Osteoblast (primary cell): ENCODE data around the gene ARIH2. TPM values are rescaled to one million over a fixed set of nuclear protein-coding genes. Genes with fewer than 3 reads are reported as not detected.

Source experiments
- DNase-seq: peaks from one replicate; pipeline ENCODE4 v3.0.0; 2011; ENCODE audit warnings: low spot score, mixed read lengths; ENCODE audit not compliant: insufficient read length; ENCODE audit errors: missing footprints
- H2AFZ ChIP-seq: 2 replicates; pipeline ENCODE4 v1.6.0; 2011; ENCODE audit warnings: mild to moderate bottlenecking, low read length
- H3K27ac ChIP-seq: 2 replicates; pipeline ENCODE4 v1.5.1; 2011; ENCODE audit warnings: mild to moderate bottlenecking, low read depth, low read length, moderate library complexity
- H3K27me3 ChIP-seq: 2 replicates; pipeline ENCODE4 v1.6.0; 2012; ENCODE audit warnings: mild to moderate bottlenecking, control low read depth, inconsistent platforms, low read length, moderate library complexity; ENCODE audit not compliant: insufficient read depth
- H3K36me3 ChIP-seq: 2 replicates; pipeline ENCODE4 v1.5.1; 2011; ENCODE audit warnings: mild to moderate bottlenecking, low read length, control low read depth, moderate library complexity; ENCODE audit not compliant: insufficient read depth
- H3K4me1 ChIP-seq: 2 replicates; pipeline ENCODE4 v1.5.1; 2011; ENCODE audit warnings: mild to moderate bottlenecking, low read length, control low read depth, moderate library complexity; ENCODE audit not compliant: insufficient read depth
- H3K4me2 ChIP-seq: 2 replicates; pipeline ENCODE4 v1.6.0; 2011; ENCODE audit warnings: mild to moderate bottlenecking, low read length; ENCODE audit not compliant: insufficient read depth
- H3K4me3 ChIP-seq: fragments of 200-600 bp; sonication (generic); 3 replicates; pipeline ENCODE4 v1.5.1; 2012; ENCODE audit warnings: mild to moderate bottlenecking, low read length, inconsistent platforms; ENCODE audit not compliant: insufficient read depth
- H3K79me2 ChIP-seq: 2 replicates; pipeline ENCODE4 v1.6.0; 2012; ENCODE audit warnings: mild to moderate bottlenecking, low read length, control low read depth, inconsistent platforms; ENCODE audit not compliant: insufficient read depth
- H3K9me3 ChIP-seq: 2 replicates; pipeline ENCODE4 v1.5.1; 2011; ENCODE audit warnings: low read depth, low read length, control low read depth
- H4K20me1 ChIP-seq: 2 replicates; pipeline ENCODE4 v1.6.0; 2012; ENCODE audit warnings: mild to moderate bottlenecking, low read length, control low read depth; ENCODE audit not compliant: insufficient read depth
- total RNA-seq: library from RNA; depleted of rRNA; stranded (reverse); fragments of >200 nt; gene quantifications from 2 replicates; pipeline ENCODE4 v1.2.3, GENCODE V29; 2012
- TF ChIP-seq, protein P1 (sequence below): IDR thresholded peaks from 2 replicates; pipeline ENCODE4 v1.5.1; 2011; ENCODE audit warnings: mild to moderate bottlenecking, low read depth, low read length, moderate library complexity; ENCODE audit errors: extremely low read depth

Gene ARIH2
- total RNA-seq, 1 donor: 69.1 TPM

DNA sequence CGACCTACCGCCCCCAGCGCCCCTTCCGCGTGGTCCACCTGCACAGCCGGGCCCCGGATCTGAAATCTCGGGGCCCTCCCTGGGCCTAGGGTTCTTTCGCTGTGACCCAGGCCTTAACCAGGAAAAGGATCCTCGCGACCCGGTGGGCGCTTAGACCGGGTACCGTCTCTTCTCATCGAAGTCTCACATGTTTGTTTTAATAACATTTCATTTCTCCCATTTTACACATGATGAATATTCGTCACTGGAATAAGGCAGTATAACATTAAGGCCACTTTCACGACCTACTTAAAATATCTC, 100.0 kb downstream of the ARIH2 start:
- peaks cover 32% of the 10 kb centered on the region for H3K4me1 ChIP-seq
- peak overlapping the region; percentile 66 for H2AFZ ChIP-seq

DNA sequence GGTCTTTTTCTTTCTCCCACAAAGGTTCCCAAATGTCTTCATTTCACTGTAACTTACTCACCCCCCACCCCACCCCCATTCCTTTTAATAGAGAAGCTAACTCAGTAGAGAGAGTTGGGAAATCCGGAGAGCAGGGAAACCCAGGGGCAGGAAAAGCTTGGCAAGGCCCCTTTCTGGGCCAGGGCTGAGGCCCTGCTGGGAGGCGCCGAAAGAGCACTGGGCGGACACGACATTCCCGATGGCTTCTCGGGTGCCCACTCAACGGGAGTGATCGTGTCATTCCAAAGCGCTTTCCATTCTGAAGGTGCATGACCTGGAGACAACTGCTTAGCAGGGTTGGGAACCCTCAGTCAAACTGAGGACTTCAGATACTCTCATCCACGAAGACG, 101.3 kb downstream of the ARIH2 start:
- TF ChIP-seq, protein P1, sequence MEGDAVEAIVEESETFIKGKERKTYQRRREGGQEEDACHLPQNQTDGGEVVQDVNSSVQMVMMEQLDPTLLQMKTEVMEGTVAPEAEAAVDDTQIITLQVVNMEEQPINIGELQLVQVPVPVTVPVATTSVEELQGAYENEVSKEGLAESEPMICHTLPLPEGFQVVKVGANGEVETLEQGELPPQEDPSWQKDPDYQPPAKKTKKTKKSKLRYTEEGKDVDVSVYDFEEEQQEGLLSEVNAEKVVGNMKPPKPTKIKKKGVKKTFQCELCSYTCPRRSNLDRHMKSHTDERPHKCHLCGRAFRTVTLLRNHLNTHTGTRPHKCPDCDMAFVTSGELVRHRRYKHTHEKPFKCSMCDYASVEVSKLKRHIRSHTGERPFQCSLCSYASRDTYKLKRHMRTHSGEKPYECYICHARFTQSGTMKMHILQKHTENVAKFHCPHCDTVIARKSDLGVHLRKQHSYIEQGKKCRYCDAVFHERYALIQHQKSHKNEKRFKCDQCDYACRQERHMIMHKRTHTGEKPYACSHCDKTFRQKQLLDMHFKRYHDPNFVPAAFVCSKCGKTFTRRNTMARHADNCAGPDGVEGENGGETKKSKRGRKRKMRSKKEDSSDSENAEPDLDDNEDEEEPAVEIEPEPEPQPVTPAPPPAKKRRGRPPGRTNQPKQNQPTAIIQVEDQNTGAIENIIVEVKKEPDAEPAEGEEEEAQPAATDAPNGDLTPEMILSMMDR: no peak
- peak overlapping the region; percentile 96 for H3K4me3 ChIP-seq
- H3K79me2 ChIP-seq: peaks cover 57% of the 10 kb centered on the region
- no peaks in the 10 kb centered on the region for H3K9me3 ChIP-seq
- H3K36me3 ChIP-seq: peaks cover 36% of the 10 kb centered on the region
- H3K4me1 ChIP-seq: peaks cover 32% of the 10 kb centered on the region
- H3K27me3 ChIP-seq: no peaks in the 10 kb centered on the region
- H3K27ac ChIP-seq: peak overlapping the region; percentile 96
- H2AFZ ChIP-seq: peak overlapping the region; percentile 27
- H4K20me1 ChIP-seq: peaks cover 22% of the 10 kb centered on the region
- DNase-seq: peak; percentile 86
- peak overlapping the region; percentile 98 for H3K4me2 ChIP-seq

More for the DNA sequence above, 100.0 kb downstream of the ARIH2 start:
- Histone ChIP-seq H3K9me3 (no peaks in the 10 kb centered on the region), H3K4me3 (peak overlapping the region; percentile 92), H3K27me3 (no peaks in the 10 kb centered on the region), H3K79me2 (peaks cover 58% of the 10 kb centered on the region), H4K20me1 (peaks cover 29% of the 10 kb centered on the region), H3K27ac (peak overlapping the region; percentile 65), H3K4me2 (peak overlapping the region; percentile 90), H3K36me3 (peaks cover 35% of the 10 kb centered on the region)
- no peak for DNase-seq
- TF ChIP-seq, protein P1: no peak

DNA sequence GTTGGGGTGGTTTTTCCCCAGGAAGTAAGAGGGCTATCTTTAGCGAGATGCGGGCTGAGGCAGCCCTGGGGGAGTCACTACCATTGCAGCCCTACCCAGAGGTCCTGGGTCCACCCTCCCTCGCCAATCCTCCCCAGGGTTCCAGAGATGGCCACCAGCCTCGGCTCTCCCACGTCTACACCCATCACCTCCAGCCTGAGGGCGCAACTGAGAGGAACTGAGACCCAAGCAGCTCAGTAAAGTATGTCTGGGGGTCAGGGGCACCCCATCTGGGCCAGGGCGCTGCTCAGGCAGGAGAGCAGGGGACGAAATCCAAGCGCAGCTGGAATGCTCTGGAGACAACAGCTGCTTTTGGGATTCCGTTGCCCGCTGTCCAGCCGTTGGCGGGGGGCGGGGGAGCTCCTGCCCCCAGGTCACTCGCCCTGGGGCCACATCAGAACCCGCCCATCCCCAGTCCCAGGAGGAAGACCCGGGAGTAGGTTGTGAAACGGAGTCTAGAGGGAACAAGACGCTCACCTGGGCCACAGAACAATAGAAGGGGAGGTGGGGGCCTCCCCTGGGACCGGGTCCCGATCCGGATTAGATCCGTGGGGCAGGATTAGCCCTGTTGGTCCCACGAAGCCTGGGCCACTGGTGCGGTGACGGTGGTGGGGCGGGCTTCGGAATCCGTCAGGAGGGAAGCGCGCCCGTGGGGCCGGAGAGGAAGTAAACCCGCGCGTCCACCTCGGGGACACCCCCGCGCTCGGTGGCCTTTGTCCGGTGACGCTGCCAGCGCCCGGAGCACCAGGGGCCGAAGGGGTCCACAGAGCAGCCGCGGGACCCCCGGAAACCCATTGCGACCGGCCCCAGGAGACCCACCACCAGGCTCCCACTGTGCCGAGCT, 101.9 kb downstream of the ARIH2 start:
- Histone ChIP-seq H3K36me3 (peaks cover 36% of the 10 kb centered on the region), H3K4me2 (peak overlapping the region; percentile 98), H3K27ac (peak overlapping the region; percentile 96), H3K27me3 (no peaks in the 10 kb centered on the region), H4K20me1 (peaks cover 18% of the 10 kb centered on the region), H2AFZ (peak overlapping the region; percentile 77), H3K79me2 (peaks cover 62% of the 10 kb centered on the region), H3K4me1 (peaks cover 32% of the 10 kb centered on the region), H3K4me3 (peak overlapping the region; percentile 96), H3K9me3 (no peaks in the 10 kb centered on the region)
- DNase-seq: peak; percentile 93
- TF ChIP-seq, protein P1: no peak

DNA sequence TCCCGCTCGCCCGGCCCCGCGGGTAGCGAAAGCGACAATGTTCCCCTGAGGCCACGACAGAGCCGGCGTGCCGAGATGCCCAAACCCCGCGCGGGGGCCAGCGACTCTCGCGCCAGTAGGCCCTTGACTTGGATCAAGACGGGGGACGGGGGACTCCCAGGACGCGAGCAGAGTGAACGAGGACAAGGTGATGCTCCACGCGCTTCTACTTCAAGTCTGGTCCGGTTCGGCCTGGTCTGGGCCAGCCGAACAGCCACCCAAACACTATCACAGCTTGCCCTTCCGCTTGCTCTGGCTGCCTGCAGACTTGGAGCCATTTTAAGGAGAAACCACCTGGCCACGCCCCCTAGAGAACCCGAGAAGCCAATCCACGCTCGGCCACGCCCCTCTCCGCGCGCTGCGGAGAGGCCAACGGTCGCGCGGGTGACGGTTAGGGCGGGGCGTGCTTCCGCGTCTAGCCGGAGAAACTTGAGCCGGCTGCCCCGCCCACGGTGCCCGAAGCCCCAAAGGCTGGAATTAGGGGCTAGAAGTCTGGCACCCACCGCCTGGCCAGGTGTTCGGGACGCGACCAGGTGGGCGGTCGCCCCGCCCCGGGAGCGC, 102.7 kb downstream of the ARIH2 start:
- Histone ChIP-seq H3K27ac (peak overlapping the region; percentile 96), H3K4me3 (peak overlapping the region; percentile 96), H3K36me3 (peaks cover 36% of the 10 kb centered on the region), H2AFZ (peak overlapping the region; percentile 83), H3K4me1 (peaks cover 32% of the 10 kb centered on the region), H3K79me2 (peaks cover 70% of the 10 kb centered on the region), H3K27me3 (no peaks in the 10 kb centered on the region), H3K9me3 (no peaks in the 10 kb centered on the region), H3K4me2 (peak overlapping the region; percentile 98), H4K20me1 (peaks cover 18% of the 10 kb centered on the region)
- peak; percentile 99 for DNase-seq
- TF ChIP-seq, protein P1: no peak
